HG03280 (cell line): ENCODE measurements around the gene GOLGA8N.
"Not testable (repeated sequence)": the region's sequence is repeated elsewhere in the genome, so short reads cannot be mapped to it uniquely, and the experiment has no call there.

Experiments
- ATAC-seq: cut with Tn5 transposase; IDR thresholded peaks from one replicate; pipeline ENCODE4 v1.9.1; 2021; ENCODE audit warnings: mild to moderate bottlenecking, moderate library complexity; ENCODE audit not compliant: unreplicated experiment

Gene GOLGA8N

DNA sequence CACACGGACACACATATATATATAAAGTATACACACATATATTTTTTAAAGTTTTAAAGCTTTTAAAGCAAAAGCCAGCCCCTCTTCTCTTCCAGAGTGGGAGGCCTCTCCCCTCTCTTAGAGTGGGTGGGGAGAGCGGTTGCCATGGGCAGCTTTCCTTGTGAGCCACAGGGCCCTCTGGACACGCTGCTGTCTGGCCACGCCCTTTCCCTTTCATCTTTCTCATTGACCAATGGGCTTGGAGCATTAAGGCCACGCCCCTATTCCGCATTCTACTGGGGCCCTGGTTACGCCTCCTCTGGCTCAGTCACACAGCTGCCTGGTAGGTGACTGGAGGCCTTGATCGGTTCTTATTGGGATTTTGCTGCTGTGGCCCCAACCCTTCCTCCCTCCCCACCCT, at the start of gene GOLGA8N:
TSS of gene GOLGA8N (plus strand) at position 306 of the 400 bp plus-strand sequence.
- not testable (repeated sequence) for ATAC-seq

DNA sequence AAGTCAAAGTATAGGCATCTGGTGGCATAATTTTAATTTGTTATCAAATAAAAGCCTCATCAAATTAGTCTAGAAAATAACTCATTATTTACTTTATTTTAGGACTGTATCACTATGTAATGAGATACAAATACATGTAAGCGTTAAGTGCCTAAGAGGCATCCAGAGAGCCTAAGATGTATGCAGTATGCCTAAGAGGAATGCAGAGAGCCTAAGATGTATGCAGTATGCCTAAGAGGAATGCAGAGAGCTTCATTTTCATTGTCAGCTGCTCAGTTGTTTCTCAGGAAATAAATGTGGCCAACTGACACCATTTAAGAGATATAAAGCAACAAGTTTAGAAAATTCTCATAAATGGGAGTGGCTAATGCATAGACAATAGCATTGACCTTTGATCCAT, 49.8 kb upstream of the GOLGA8N start:
- ATAC-seq, result not testable (repeated sequence)

DNA sequence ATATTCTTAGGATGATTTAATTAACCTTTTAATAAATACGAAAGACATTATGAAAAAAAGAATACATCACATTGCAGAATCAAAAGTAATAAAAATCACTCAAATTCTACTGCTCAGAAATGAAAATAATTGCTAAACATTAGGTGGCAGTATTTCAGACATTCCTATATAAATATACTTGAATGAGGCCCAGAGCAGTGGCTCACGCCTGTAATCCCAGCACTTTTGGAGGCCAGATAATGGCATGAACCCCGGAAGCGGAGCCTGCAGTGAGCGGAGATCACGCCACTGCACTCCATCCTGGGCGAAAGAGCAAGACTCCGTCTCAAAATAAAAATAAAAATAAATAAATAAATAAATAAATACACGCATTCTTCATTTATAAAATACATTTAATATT, 48.1 kb upstream of the GOLGA8N start:
- not testable (repeated sequence) for ATAC-seq

DNA sequence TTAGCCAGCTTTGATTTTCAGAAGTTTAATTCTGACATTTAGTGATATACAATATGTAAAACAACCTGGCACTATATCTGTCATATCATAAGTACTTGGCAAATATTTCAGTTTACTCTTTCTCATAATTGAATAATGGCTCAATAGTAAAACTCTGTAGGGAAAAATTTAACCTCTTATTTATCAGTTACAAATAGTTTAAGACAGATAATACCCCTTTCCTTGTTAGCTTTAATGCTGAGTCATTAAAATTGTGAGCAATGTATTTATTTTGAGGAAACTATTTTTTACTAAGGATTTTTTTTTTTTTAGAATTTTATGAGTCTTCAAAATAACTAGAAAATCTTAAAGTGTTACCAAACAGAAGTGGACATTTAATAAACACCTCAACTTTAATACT, 38.7 kb upstream of the GOLGA8N start:
- ATAC-seq, result not testable (repeated sequence)

DNA sequence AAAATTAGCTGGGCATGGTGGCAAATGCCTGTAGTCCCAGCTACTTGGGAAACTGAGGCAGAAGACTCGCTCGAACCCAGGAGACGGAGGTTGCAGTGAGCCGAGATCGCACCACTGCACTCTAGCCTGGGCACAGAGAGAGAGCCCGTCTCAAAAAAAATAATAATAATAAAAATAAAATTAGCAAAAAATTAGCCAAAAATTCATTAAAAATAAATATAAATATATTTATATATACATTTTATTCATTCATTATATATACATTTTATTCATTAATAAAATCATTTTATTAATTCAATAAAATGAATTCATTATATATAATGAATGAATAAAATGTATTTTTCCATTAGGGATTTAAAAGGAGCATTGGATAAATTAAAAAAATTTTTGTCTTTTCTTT, 31.1 kb upstream of the GOLGA8N start:
- not testable (repeated sequence) for ATAC-seq

DNA sequence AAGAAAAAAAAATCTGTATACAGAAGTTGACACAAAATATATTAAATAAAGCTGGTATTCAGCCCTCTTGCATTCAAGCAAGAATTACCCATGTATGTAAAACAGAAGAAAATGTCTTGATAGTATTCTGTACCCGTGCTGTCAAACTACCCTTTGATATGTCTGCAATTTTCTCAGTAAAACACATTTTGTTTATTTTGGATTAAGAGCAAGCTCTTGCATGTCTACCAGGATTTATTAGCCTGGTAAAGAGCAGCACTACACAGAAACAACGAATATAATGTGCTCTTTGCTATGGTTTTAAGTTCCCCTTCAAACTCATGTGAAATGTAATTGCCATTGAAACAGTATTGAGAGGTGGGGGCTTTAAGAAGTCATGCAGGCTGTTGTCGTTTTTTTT, 24.3 kb upstream of the GOLGA8N start:
- ATAC-seq, result not testable (repeated sequence)

DNA sequence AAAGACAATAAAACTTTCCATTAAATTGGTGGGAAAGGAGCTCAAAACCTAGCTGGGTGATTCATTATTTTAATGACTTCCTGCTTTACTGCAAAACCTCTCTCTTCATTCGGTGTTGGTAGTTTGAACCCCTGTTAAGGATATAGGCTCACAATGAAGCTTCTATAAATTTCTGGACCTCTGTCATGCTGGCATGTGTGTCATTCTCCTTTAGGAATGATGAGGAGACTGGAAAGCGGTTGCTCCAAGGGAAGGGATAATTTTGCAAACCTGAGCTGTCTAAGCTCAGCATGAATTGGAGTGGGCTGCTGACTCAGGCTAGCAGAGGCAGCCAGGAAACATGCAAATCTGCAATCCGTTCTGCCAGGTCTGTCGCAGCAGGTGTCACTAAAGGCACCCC, 14.8 kb upstream of the GOLGA8N start:
- ATAC-seq, result not testable (repeated sequence)

DNA sequence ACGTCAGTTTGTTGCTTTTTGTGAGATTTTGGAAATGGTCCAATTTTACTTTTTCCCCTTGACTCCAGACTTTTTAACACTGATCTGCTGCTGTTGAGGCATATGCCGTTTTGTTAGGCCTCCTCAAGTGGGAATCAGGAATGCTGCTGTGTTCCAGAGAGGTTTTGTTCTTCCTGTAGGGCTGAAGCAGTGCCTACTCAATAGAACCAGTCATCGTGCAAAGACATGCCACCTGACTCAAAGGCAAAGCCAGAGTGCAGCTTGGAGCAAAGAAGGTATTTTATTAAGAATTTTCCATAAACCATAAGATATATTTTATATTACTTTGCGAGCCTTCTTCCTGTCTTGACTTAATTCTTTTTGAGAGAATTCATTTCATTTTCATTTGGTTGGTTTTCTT, 7.4 kb upstream of the GOLGA8N start:
- ATAC-seq, result not testable (repeated sequence)

DNA sequence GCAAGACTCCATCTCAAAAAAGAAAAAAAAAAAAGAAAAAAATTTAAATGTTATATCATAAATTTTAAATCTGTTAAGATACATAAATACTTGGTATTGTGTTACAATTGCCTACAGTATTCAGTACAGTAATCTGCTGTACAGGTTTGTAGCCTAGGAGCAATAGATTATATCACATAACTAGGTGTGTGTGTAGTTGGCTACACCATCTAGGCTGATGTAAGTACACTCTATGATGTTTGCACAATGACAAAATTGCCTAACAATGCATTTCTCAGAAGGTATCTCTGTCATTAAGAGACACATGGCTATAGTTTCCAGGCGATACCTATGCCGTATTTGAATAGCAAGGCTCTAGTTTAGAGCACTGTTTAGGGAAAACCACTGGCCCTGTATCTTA, 16.3 kb downstream of the GOLGA8N start:
- not testable (repeated sequence) for ATAC-seq

DNA sequence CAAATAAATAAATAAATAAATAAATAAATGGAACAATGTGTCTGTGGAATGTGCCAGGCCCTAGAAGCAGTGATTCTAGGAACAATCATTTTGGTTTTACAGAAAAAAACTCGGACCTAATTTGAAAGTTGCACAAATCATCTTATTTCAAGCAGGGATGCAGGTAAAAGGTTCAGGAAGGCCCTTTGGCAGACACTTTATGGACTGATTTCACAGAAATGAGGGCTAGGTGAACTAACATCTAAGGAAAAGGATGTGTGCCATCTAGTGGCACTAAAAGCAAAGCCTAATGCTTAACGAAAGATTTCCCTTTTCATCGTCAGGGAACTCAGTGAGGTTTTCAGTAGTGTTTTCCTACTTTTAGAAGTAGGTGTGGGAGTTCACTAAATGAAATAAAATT, 17.5 kb downstream of the GOLGA8N start:
- ATAC-seq, result not testable (repeated sequence)

DNA sequence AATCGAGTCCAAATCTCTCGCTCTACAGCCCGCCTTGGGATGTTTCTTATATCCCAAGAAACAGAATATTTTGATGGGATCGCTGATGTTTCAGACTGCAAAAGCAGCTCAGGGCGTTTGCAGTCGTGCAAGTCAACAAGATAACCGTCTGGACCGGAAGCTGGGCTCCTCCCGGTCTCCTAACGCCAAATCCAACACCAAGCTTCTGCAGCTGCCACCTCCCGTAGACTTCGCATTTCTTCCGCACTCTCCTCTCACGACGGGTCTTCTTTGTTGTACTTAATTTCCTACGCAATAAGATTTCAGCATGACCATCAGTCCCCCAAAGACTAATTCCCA, 21.4 kb downstream of the GOLGA8N start:
- ATAC-seq, result peak; percentile 28

DNA sequence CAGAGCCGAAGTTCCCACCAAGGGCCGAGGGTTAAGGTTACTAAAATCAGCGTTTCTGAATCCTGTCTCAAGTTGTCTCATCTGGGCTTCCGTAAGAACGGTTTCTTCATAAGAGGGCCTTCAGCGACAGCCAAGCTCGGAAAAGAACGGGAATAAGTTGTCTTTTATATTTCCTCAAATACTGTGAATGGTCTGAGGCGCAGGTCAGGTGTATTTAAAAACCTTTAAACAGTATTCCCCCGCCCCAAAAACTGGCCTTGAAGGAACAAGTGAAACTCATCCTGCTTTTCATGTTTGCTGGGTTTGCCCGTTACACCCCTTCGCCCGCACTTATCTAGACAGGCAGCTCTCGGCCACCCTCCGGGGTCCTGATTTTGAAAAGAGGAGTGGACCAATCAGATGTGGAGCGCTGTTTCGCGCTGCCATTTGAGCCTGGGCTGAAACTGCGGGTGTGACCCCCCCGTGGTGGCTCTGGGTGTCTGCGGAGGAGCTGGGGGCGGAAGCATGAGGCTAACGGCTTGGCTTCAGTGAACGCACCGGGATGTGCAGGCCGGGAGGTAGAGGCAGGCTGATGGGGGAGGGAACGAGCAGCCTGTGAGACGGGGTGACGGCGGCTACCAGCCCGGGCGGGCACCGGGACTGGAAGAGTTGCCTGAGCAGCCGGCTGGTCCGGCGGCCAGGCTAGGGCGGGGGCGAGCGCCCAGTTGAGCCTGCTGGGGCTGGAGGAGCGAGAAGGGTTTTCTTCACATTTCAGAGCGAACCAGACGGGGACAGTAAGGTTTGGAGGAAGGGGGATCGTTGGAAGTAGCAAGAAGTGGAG, 22.0 kb downstream of the GOLGA8N start, which contains the start of gene ARHGAP11A:
TSS of gene ARHGAP11A (plus strand) at position 454 of the 820 bp plus-strand sequence. CDS start 708 bp downstream, outside the sequence.
- peak; percentile 72 for ATAC-seq

DNA sequence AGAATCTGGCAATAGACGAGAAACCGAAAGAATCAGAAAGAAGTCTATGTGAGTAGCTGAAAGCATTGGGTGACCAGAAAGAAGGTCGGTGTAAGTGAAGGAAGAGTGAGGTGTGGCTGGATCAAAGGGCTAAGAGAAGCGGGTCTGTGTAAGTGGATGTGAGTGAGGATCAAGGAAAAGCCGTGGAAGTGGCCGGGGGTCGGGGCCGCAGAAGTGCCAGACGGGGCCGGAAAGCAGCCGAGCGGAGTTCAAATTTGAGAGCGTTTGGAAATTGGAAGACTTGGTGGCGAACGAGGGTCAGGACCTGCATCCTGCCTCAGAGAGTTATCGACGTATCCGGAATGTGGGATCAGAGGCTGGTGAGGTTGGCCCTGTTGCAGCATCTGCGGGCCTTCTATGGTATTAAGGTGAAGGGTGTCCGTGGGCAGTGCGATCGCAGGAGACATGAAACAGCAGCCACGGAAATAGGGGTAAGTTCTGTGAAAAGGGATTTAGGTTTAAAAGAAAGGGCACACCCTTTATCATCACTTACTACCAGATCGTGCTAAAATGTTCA, 22.7 kb downstream of the GOLGA8N start:
- ATAC-seq, result peak; percentile 19

DNA sequence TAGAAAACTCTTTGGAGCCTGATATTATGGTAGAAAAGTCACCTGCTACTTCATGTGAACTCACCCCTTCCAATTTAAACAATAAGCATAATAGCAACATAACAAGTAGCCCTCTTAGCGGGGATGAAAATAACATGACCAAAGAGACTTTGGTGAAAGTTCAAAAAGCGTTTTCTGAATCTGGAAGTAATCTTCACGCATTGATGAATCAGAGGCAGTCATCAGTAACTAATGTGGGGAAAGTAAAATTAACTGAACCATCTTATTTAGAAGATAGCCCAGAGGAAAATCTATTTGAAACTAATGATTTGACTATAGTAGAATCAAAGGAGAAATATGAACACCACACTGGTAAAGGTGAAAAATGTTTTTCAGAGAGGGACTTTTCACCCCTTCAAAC, 43.2 kb downstream of the GOLGA8N start:
- no peak for ATAC-seq

DNA sequence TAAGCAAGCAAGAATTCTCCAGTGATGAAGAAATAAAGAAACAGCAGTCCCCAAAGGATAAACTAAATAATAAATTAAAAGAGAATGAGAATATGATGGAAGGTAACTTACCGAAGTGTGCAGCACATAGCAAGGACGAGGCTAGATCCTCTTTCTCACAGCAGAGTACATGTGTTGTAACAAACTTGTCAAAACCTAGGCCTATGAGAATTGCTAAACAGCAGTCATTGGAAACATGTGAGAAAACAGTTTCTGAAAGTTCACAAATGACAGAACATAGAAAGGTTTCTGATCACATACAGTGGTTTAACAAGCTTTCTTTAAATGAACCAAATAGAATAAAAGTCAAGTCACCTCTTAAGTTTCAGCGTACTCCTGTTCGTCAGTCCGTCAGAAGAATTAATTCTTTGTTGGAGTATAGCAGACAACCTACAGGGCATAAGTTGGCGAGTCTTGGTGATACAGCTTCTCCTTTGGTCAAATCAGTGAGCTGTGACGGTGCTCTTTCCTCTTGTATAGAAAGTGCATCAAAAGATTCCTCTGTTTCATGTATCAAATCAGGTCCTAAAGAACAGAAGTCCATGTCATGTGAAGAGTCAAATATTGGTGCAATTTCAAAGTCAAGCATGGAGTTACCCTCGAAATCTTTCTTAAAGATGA, 43.8 kb downstream of the GOLGA8N start:
- ATAC-seq, result no peak

DNA sequence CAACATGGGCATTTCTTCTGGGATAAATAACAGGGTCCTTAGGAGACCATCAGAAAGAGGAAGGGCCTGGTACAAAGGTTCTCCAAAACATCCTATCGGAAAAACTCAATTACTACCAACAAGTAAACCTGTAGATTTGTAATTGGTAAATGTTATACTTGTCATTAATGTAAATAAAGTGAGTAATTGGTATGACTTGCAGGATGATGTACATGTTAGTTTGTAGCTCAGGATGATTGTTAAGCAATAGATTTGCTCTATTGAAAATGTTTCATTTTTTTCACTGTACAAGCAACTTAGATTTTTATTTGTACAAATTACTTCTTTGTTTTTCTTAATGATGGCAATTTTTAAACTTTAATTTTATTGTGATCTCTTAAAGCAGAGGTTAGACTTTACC, 44.4 kb downstream of the GOLGA8N start:
- ATAC-seq, result no peak

DNA sequence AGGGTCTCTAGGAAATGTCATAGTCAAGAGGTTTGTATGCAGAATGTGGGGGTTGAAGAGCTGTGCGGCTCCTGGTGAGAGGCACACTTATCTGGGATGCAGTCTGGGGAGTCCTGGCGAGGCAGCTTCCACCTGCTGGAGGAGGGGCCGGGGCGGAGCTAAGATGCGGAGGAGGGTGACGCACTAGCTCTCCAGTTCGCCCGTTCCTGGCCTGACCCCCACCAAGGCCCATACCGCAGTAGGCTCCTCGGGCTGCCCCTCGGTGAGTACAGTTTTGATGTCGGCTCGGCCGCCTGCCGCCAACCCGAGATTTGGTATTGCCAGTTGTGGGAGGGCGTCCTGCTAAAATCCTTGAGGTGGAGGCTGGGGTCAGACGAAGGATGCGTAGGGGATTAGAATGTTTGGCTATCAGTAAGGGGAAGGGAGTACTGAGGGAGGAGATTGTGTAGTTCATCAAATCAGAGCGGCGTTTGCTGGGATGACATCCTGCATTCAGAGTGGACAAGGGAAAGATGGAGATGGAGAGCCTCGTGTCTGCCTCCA, 48.3 kb downstream of the GOLGA8N start, which contains the start of gene SCG5:
TSS of gene SCG5 (plus strand) at position 194 of the 543 bp plus-strand sequence. CDS start 1,883 bp downstream, outside the sequence.
- ATAC-seq, result no peak

DNA sequence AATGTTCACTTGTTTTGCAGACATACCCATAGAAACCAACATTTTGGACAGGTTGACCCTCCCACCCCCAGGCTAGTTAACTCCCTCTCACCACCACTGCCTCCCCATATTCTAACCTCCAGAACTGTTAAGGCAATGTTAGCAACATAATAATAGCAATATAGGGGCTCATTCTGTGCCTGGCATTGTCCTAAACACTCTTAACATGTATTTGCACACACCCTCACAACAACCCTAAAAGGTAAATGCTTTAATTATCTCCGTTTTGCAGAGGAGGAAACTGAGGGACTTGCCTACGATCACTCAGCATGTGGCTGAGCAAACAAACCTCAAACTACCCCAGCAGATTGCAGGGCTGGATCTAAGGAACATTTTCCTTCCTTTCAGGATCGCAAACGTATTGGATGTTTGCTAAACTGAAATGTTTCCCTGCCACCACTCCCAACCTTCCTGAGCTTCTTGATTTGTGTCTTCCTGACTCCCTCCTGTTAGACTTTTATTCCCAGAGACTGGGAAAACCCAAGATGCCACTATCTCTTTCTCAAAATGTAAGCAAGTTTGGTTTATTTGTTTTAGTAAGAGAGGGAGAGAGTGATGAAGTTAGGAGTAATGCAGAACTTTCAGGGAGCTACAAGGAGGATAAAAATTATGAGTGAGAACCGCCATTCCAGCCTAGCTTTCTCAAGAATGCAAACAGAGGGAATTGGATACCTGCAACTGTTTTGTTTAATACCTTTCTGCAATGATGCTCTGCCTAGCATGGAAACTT, 49.6 kb downstream of the GOLGA8N start:
- no peak for ATAC-seq

DNA sequence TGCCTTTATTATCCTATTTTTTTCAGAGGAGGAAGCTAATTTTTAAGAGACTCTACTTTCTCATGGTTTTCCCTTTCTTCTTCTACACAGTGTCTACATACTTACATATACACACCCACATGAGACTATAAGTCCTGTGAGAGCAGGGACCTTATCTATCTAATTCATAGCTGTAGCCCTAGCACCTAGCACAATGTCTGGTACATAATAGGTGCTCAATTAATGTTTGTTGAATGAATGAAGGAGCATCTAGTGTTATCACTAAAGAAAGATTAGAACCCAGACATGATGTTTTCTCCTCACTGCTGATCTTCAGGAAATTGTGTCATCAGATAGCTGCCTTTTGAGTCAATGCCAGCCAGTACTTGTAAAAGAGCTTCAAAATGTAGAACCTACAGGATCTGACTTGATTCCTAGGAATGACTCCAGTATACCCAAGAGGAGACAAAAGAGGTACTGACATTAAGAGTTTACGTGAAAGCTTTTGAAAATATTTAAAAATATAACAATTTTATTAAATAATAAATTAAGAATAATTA, 50.7 kb downstream of the GOLGA8N start:
- no peak for ATAC-seq

DNA sequence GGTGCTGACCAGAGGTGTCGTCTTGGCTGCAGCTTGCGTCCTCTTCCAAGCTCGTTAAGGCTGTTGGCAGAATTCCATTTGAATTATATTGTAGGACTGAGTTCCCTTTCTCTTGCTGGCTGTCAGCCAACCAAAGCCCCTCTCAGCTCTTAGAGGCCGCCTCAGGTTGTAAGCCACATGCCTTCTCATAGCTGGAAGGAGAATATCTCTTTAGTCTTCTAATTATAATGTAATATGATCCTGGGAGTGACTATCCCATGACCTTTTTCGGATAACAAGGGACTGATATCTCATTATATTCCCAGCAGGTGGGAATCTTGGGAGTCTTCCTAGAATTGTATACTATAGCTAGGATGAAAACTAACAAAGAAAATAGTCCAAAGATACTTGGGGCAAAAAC, 53.0 kb downstream of the GOLGA8N start:
- ATAC-seq, result no peak
